K562 (cell line): Measurements from ENCODE around the gene IGSF9. TPM values are rescaled to one million over a fixed set of nuclear protein-coding genes. Genes with fewer than 3 reads are reported as not detected.

Experiments
- BMI1 ChIP-seq: fragments of 150-350 bp; IDR thresholded peaks from 2 replicates; pipeline ENCODE4 v1.6.1; 2014; ENCODE audit warnings: low read length
- FIP1L1 ChIP-seq: fragments of 200-400 bp; formaldehyde crosslinking; IDR thresholded peaks from 2 replicates; pipeline ENCODE4 v1.6.1; 2018; ENCODE audit warnings: mild to moderate bottlenecking, low read depth, low read length; ENCODE audit not compliant: poor library complexity, severe bottlenecking
- FOXK2 ChIP-seq, 2 experiments: fragments of 450-650 bp; IDR thresholded peaks in 1 of 2; conservative IDR thresholded peaks in 1 of 2; 2 replicates each; pipeline ENCODE4 v1.6.1; 2016; ENCODE audit warnings: low read depth in 2 of 2, mild to moderate bottlenecking in 1 of 2
- ID3 ChIP-seq, 2 experiments: fragments of 250-450 bp in 1 of 2; fragments of 450-650 bp in 1 of 2; sonication (Bioruptor Pico) in 1 of 2; IDR thresholded peaks; 2 replicates each; pipeline versions ENCODE4 v1.6.1 to v1.8.0; 2016 to 2021; ENCODE audit warnings: mild to moderate bottlenecking in 2 of 2, moderate library complexity in 2 of 2, missing compliant biosample characterization in 1 of 2, missing genetic modification characterization in 1 of 2
- MNT ChIP-seq, 2 experiments: fragments of 450-650 bp; conservative IDR thresholded peaks; 2 replicates each; pipeline ENCODE4 v1.6.1; 2017; ENCODE audit warnings: mild to moderate bottlenecking in 2 of 2, moderate library complexity in 2 of 2
- MYC ChIP-seq, 2 experiments: fragments of 250-450 bp in 1 of 2; sonication (Bioruptor Pico) in 1 of 2; IDR thresholded peaks; 2 replicates each; pipeline versions ENCODE4 v1.5.1 to v1.6.1; 2012 to 2021; ENCODE audit warnings: low read depth in 2 of 2, borderline replicate concordance in 1 of 2, improper control_type of control experiment in 1 of 2, low read length in 1 of 2, mild to moderate bottlenecking in 1 of 2, moderate library complexity in 1 of 2
- NFE2L1 ChIP-seq: fragments of 450-650 bp; IDR thresholded peaks from 2 replicates; pipeline ENCODE4 v1.6.1; 2016; ENCODE audit warnings: missing genetic modification characterization, low read depth, mild to moderate bottlenecking, missing compliant biosample characterization, moderate library complexity, borderline replicate concordance
- PBX2 ChIP-seq, 2 experiments: IDR thresholded peaks in 1 of 2; conservative IDR thresholded peaks in 1 of 2; 2 replicates each; pipeline ENCODE4 v1.6.1; 2016; ENCODE audit warnings: low read depth in 2 of 2, mild to moderate bottlenecking in 1 of 2, missing compliant biosample characterization in 1 of 2, missing genetic modification characterization in 1 of 2, moderate library complexity in 1 of 2
- RBM22 ChIP-seq: fragments of 200-400 bp; formaldehyde crosslinking; IDR thresholded peaks from 2 replicates; pipeline ENCODE4 v1.6.1; 2018; ENCODE audit warnings: low read length, low read depth; ENCODE audit not compliant: poor library complexity, severe bottlenecking
- RFX1 ChIP-seq: fragments of 450-650 bp; IDR thresholded peaks from 2 replicates; pipeline ENCODE4 v1.6.1; 2016; ENCODE audit warnings: mild to moderate bottlenecking, moderate library complexity
- ZC3H11A ChIP-seq: IDR thresholded peaks from 2 replicates; pipeline ENCODE4 v1.6.1; 2012; ENCODE audit warnings: low read depth, low read length, improper control_type of control experiment
- ZNF134 ChIP-seq: fragments of 250-450 bp; sonication (Bioruptor Pico); conservative IDR thresholded peaks from 2 replicates; pipeline ENCODE4 v1.4.0; 2020
- polyA plus RNA-seq, 8 experiments: library from polyadenylated mRNA; depleted of rRNA in 4 of 8; stranded (reverse) in 5 of 8; unstranded in 3 of 8; fragments of >200 nt; fragmentation: Nextera tagmentation in 2 of 8; fragmentation: Illumina TruSeq in 1 of 8; extraction: Ambion mirVana in 2 of 8; extraction: Trizol in 1 of 8; gene quantifications; 2 replicates each; pipeline versions ENCODE4 v1.2.1 to v1.2.3, GENCODE V29; 2011 to 2014; ENCODE audit warnings: inconsistent platforms in 1 of 8, missing spikeins in 1 of 8
- total RNA-seq, 7 experiments: library from RNA; depleted of rRNA in 6 of 7; stranded (reverse); fragments of >200 nt in 6 of 7; fragmentation: Illumina TruSeq in 2 of 7; extraction: Trizol in 2 of 7; gene quantifications; 2 replicates each; pipeline versions ENCODE4 v1.2.1 to v1.2.3, GENCODE V29; 2011 to 2021; ENCODE audit warnings: low replicate concordance in 1 of 7
- TF ChIP-seq, protein P1 (sequence below): fragments of 450-650 bp; formaldehyde crosslinking; IDR thresholded peaks from 2 replicates; pipeline ENCODE4 v1.4.0; 2020; ENCODE audit warnings: mild to moderate bottlenecking, moderate library complexity
- TF ChIP-seq, protein P2 (sequence below): IDR thresholded peaks from 2 replicates; pipeline ENCODE4 v1.6.1; 2014; ENCODE audit warnings: antibody characterized with exemption
- TF ChIP-seq, protein P3 (sequence below): fragments of 450-650 bp; formaldehyde crosslinking; IDR thresholded peaks from 2 replicates; pipeline ENCODE4 v1.4.0; 2022; ENCODE audit warnings: missing genetic modification characterization

IGSF9 gene
- total and polyA plus RNA-seq, 9 of the 15 experiments (the other 6 are each of a cell fraction or from before 2014, with no cell fraction given), result 0.03 to 0.29 (median 0.07) TPM; not detected in 1

DNA sequence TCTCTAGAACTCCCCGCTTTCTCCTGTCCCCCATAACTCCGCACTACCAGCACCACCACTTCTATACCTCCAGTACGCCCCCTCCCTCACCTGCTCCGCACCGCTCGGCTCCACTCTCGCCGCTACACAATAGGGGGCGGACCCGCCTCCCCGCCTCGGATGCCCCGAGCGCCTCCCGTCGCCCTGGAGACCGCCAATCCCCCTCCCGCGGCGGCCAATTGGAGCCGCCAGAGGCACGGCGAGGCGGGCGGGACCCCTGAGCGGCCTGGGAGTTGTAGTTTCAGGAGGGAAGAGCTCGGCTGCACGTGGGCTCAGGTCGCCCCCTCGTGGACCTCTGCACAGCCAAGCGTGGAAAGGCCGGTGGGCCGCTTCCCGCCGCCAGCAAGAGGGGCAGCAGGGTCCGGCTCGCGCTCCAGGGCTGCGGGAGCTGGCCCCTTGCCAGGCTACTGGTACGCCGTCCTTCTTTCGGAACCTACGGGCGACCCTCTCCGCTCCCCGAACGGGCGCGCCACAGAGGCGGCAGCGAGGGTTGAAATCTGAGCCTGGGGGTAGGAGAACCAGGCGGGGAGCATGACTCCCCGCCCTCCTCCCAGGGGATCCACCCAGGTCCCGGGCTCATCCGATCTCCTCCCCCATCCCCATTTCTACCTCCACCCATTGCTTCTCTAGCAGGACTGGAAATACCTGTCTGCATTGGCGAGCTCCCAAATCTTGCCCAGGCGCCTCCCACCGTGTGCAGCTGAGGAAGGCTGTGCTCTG lies at the start of gene IGSF9 (continued):
- TF ChIP-seq FOXK2 (conservative IDR thresholded peaks at IDR 0.05 in 1 of 2, IDR thresholded peaks at IDR 0.05 in 1 of 2; ENCODE audit: low read depth in 2 of 2) (no peak), RBM22 (peak; percentile 59), NFE2L1 (no peak), RFX1 (peak; percentile 91), PBX2 (CRISPR knock-in tag; IDR thresholded peaks at IDR 0.05; ENCODE audit: low read depth) (no peak), PBX2 (tag; conservative IDR thresholded peaks at IDR 0.05; ENCODE audit: low read depth) (peak; percentile 32; the same call in 1 of the 2 replicates), ZC3H11A (no peak), ID3 (CRISPR knock-in tag; IDR thresholded peaks at IDR 0.05) (no peak), ID3 (tag; IDR thresholded peaks at IDR 0.05) (0 out of 2 replicates have a peak, but pooled peaks have one; percentile 55), MNT (conservative IDR thresholded peaks at IDR 0.05) (peak; percentile 89 to 93), ZNF134 (CRISPR knock-in tag) (no peak), BMI1 (peak; percentile 27; the same call in 1 of the 2 replicates), FIP1L1 (peak; percentile 35), MYC (IDR thresholded peaks at IDR 0.05; ENCODE audit: low read depth, low read length) (peak; percentile 98), MYC (CRISPR knock-in tag; IDR thresholded peaks at IDR 0.05; ENCODE audit: borderline replicate concordance, low read depth) (peak; percentile 86; the same call in 1 of the 2 replicates)
- TF ChIP-seq, protein P1, sequence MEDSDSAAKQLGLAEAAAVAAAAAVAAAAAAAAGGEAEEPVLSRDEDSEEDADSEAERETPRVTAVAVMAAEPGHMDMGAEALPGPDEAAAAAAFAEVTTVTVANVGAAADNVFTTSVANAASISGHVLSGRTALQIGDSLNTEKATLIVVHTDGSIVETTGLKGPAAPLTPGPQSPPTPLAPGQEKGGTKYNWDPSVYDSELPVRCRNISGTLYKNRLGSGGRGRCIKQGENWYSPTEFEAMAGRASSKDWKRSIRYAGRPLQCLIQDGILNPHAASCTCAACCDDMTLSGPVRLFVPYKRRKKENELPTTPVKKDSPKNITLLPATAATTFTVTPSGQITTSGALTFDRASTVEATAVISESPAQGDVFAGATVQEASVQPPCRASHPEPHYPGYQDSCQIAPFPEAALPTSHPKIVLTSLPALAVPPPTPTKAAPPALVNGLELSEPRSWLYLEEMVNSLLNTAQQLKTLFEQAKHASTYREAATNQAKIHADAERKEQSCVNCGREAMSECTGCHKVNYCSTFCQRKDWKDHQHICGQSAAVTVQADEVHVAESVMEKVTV (CRISPR knock-in tag), result peak; percentile 19; the same call in 1 of the 2 replicates
- TF ChIP-seq, protein P2, sequence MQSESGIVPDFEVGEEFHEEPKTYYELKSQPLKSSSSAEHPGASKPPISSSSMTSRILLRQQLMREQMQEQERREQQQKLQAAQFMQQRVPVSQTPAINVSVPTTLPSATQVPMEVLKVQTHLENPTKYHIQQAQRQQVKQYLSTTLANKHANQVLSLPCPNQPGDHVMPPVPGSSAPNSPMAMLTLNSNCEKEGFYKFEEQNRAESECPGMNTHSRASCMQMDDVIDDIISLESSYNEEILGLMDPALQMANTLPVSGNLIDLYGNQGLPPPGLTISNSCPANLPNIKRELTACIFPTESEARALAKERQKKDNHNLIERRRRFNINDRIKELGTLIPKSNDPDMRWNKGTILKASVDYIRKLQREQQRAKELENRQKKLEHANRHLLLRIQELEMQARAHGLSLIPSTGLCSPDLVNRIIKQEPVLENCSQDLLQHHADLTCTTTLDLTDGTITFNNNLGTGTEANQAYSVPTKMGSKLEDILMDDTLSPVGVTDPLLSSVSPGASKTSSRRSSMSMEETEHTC, result no peak
- TF ChIP-seq, protein P3, sequence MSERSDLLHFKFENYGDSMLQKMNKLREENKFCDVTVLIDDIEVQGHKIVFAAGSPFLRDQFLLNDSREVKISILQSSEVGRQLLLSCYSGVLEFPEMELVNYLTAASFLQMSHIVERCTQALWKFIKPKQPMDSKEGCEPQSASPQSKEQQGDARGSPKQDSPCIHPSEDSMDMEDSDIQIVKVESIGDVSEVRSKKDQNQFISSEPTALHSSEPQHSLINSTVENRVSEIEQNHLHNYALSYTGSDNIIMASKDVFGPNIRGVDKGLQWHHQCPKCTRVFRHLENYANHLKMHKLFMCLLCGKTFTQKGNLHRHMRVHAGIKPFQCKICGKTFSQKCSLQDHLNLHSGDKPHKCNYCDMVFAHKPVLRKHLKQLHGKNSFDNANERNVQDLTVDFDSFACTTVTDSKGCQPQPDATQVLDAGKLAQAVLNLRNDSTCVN (CRISPR knock-in tag), result no peak
